Sciatic nerve (tissue), 2 donors: ENCODE measurements around the gene PAEP. TPM values are rescaled to one million over a fixed set of nuclear protein-coding genes. Genes with fewer than 3 reads are reported as not detected.
A peak's percentile ranks its signal among the peaks of the same experiment; 100 is the strongest.
"Not testable (repeated sequence)": the region's sequence is repeated elsewhere in the genome, so short reads cannot be mapped to it uniquely, and the experiment has no call there.

Experiments used
- ATAC-seq: fragments of 200-7000 bp; cut with Tn5 transposase; one replicate; pipeline ENCODE4 v1.9.1; 2020; ENCODE audit warnings: mild to moderate bottlenecking, moderate library complexity
- DNase-seq: peaks from one replicate; pipeline ENCODE4 v3.0.0-alpha.2; 2020; ENCODE audit warnings: low spot score
- intact Hi-C: fragments of 100-400 bp; cut with DNase I; formaldehyde crosslinking; loops from one replicate; pipeline ENCODE4 v1.14.2; 2022
- total RNA-seq: library from RNA; stranded (reverse); fragmentation: NEBNext Ultra II Directional; extraction: Animal tissue kit (Norgen Biotek cat#: 25700); gene quantifications from one replicate; pipeline ENCODE4 v1.2.1, GENCODE V29; 2021
- donor health status: DM: no; HTN: no; CAD: no.
- donor health status: DM: no; HTN: no; CAD: no.

PAEP gene
- total RNA-seq = not detected

DNA sequence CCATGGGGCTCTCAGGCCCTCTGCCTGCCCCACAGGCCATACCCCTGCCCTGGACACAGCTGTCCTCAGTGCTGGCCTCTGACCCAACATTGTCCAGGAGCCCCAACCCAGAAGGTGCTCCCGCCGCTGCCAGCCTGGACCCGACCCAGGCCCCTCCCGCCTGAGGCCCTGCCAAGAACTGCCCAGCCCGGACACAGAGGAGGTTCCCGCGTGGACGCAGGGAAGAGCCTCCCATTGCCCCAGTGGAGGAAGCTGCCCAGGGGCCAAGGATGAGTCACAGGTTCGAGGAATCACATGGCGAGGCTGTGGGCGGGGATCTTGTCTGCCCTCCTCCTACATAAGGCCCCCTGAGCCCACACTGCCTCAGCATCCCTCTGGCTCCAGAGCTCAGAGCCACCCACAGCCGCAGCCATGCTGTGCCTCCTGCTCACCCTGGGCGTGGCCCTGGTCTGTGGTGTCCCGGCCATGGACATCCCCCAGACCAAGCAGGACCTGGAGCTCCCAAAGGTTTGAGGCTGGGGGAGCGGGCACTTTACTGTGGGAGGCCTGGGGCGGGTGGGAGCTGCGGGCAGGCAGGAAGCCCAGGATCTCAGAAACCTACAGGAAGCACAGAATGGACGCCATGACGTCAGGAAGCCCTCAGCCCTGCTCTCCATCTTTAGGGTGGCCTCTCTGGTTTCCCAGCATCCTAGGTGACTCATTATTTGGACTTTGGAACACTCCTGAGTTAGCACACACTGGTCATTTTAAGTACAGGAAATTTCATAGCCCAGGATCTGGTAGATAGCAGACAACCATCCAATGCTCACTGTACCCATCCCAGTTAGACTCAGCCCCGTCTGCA is at the start of gene PAEP:
Gene PAEP, plus strand, starts transcription at position 366 of the 844 bp plus-strand sequence.
- intact Hi-C loops = no loop called here
- DNase-seq (no peak), ATAC-seq (no peak)

GRCh38 chr9:135512241-135512603 is 49.3 kb upstream of the PAEP start:
- intact Hi-C loops = no loop called here
- DNase-seq (peak; percentile 23), ATAC-seq (no peak)

GRCh38 chr9:135512904-135513303 is 48.7 kb upstream of the PAEP start:
- intact Hi-C loops = no loop called here
- DNase-seq (peak; percentile 52), ATAC-seq (no peak)

- ATAC-seq = no peak
- peak; percentile 37 for DNase-seq
Measured at GRCh38 chr9:135513351-135513846, 48.2 kb upstream of the PAEP start.

GRCh38 chr9:135513906-135514305 is 47.6 kb upstream of the PAEP start:
- intact Hi-C loops, ATAC-seq, DNase-seq: not testable (repeated sequence)

More at GRCh38 chr9:135513351-135513846, 48.2 kb upstream of the PAEP start:
- intact Hi-C loops = no loop called here

DNA sequence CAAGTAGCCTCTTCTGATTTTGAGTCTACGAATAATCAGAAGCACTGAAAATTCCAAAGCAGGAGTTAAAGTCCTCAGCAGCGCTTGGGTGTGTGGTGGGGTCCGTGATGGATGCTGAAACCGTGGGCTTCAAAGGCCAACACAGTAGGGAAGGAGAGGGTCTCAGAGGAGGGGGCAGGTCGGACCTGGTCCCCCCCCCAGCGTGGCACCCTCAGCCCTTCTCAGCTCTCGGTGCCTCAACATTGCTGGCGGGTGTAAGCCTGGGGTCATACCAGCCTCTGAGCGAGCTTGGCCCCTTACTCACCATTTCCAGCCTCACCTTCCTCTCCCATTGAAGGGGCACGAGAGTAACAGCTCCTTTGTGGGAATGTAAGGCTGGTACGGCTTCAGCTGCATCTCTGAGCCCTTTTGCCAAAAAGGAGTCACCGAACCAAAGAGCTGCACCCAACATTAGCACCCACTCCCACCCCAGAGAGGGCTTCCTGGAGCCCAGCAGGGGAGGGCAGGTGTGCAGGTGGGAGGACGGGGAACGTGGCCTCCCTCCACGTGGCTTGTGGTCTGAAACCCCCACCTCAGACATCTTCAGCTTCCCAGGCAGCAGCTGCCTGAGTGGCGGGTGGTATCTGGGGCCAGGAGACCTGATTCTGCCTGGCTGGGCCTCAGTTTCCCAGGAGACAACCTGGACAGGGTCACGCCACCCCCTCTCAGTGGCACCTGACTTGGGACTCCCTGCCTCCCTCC is 47.0 kb upstream of the PAEP start:
- ATAC-seq (no peak), DNase-seq (peak; percentile 32)
- intact Hi-C loops = no loop called here

GRCh38 chr9:135515083-135515951 is 46.2 kb upstream of the PAEP start:
- no peak for ATAC-seq
- DNase-seq = peak; percentile 43
- intact Hi-C loops = no loop called here

DNA sequence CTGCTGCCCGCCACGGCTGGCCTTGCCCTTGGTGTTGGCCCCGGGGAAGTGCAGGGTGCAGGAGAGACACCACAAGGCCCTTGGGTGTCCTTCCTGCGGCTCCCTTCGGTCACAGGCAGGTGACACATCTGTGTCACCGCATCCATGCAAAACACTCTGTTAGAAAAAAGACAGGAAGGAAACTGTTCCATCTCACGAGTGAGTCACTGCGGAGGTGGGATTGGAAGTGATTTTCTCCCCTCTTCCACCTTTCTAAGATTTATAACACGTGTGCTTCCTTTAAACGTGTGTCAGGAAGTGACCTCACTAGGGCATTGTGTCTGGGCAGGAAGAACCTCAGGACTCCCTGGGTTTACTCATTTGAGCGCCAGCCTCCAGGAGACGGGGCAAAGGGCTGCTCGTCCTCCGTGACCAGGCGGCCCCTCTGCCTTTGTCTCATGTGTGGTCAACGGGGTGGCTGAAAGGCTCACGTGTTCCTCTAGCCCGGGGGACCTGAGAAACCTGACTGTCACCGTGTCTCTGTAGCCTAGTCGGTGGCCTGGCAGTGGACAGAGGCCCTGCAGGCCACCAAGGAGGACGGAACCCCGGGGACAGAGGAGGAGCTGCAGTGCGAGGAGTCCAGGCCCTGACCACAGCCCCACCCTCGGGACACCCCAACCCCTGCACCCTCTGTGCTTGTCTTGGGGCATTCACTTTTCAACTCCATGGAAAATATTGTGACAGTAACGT is 45.3 kb upstream of the PAEP start:
- intact Hi-C loops = no loop called here
- DNase-seq (peak; percentile 32), ATAC-seq (no peak)

DNA sequence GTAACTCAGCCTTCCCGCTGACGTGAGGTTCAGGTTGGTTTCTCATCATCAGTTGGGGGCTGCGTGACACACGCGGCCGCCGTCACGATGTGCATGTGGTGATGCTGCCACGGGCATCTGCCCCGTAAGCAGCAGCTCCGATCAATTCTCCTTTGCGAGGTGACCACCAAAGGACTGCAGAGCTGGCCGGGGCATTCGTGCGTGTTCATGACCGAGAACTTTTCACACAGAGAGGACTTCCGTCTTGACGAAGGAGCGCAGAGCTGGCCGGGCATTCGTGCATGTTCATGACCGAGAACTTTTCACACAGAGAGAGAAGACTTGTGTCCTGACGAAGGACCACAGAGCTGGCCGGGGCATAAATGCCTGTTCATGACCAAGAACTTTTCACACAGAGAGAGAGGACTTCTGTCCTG is 44.1 kb upstream of the PAEP start:
- ATAC-seq (no peak), DNase-seq (peak; percentile 45)
- intact Hi-C loops = no loop called here

DNA sequence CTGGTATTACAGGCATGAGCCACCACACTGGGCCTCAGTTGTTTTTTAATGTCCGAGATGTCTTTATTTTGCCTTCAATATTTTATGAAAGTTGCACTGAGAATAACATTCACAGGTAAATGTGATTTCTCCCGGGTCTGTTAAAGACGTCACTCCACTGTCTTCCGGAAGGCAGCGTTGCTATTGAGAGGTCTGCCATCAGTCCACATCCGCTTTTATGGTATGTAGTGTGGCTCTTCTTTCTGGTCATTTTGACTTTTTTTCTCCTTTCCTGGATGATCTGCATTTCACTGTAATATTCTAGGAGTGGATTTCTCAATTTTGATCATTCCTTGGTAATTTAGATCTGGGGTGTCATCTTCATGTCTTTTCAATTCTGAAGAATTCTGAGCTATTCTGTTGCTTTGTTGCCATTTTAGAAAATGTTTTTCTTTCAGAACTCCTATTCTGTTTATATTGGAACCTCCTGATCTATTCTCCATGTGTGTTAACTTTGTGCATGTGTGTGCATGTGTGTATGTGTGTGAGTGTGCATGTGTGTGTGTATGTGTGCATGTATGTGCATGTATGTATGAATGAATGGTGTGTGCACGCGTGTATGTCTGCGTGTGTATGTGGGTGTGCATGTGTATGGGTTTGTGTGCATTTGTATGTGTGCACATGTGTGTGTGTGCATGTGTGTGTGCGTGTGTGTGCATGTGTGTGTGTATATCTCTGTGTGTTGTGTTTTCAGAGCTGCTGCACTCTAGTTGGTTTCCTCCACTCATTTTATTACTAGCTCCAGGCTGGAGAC is 42.2 kb upstream of the PAEP start:
- intact Hi-C loops = no loop called here
- ATAC-seq = no peak
- peak; percentile 4 for DNase-seq

DNA sequence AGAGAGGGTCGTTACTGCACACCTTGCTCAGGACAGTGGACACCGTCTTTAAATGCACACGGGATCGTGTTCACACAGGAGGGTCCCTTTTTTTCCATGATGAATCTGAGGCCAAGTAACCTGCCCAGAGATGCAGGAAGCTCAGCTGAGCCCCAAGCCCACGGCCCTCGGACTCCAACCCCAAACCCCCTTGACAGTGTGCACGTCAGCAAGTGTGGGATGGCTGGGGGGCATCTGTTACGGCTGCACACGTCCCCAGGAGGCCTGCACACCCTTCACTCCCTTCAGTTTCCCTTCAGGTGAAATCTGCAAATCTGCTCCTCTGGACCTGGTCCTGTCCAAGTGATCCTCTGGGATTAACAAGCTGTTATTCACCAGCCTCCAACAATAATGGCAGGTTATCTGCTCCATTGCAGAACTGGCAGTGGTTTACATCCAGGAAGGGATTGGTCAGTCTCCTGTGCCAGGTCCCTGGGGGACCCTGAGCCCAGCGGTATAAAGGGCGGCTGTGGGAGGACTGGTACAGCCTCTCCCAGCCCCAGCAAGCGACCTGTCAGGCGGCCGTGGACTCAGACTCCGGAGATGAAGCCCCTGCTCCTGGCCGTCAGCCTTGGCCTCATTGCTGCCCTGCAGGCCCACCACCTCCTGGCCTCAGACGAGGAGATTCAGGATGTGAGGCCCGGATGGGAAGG is 40.5 kb upstream of the PAEP start, which contains the start of gene LCN1:
Gene LCN1, plus strand, starts transcription at position 525 of the 692 bp plus-strand sequence. Its CDS starts 58 bp downstream, at position 583.
- ATAC-seq = no peak
- peak; percentile 27 for DNase-seq
- intact Hi-C loops = no loop called here

- DNase-seq (no peak), ATAC-seq (no peak)
Measured at GRCh38 chr9:135521608-135522095, 39.9 kb upstream of the PAEP start.

GRCh38 chr9:135522137-135522877 is 39.2 kb upstream of the PAEP start:
- DNase-seq (peak; percentile 22), ATAC-seq (no peak)
- intact Hi-C loops = no loop called here

More at GRCh38 chr9:135521608-135522095, 39.9 kb upstream of the PAEP start:
- intact Hi-C loops = no loop called here

DNA sequence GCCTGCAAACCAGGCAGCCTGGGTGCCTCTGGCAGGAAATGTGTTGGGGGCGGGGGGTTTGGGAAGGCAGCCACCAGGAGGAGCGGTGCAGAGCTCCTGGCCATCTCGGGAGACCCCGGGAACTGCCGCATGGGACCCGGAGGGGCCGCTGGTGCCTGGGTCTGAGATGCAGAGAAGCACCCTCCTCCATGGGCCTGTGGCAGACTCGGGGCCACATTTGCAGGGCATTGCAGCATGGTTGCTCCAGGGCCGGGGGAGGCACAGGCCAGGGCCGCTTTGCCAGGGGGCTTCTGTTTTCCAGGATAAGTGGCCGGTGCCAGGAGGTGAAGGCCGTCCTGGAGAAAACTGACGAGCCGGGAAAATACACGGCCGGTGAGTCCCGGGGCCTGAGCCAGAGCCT is 38.6 kb upstream of the PAEP start:
- intact Hi-C loops = no loop called here
- ATAC-seq (no peak), DNase-seq (peak; percentile 47)

DNA sequence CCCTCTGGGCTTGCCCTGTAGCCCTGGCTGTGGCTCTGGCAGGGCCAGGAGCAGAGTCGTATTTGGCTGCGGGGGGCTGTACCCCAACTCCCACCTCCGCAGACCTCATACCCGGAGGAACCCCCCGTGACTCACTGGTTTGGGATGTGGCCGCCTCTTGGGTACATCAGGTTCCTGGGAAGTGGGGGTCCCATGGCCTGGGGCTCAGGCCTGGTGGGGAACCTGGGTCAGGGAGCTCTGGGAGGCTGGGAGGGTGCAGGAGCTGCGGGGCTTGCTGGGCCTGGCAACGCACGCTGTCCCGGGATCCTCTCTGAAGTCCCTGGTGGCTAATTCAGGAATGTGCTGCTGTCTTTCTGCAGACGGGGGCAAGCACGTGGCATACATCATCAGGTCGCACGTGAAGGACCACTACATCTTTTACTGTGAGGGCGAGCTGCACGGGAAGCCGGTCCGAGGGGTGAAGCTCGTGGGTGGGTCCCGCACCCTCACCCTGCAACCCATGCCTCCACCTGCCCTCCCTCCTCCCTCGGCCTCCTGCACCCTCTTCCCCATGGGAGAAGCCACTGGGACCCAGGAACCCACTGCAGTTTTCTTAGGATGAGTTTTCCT is 37.9 kb upstream of the PAEP start:
- DNase-seq = peak; percentile 47
- intact Hi-C loops = no loop called here
- no peak for ATAC-seq
